ENCODE data around the gene USP54.

DNA sequence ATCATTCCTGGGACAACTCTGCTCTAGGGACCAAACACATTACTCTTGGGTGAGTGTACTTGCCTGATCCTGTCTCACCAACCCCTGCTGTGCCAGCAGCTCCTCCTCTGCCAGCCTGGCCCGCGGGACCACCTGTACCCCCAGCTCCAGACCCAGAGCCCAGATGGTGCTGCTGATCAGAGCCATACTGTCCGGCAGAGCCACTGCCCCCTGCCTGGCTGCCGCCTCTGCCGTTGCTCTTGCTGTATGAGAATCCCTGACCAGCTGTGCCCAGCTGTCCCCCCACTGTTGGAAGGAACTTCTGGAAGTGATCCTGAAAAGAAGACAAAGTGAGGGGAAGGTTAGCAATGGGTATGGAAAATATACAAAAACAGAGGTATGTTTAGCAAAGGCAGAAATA is 43.3 kb upstream of the USP54 start:
- no peak for TF ChIP-seq CTCF (IDR thresholded peaks at IDR 0.05)
- TF ChIP-seq POLR2A (IDR thresholded peaks at IDR 0.05) = no peak

All from uterus (tissue), 2 donors.